NT2/D1 (cell line): Measurements from ENCODE around the gene GNA15.

Experiments used
- DNase-seq: peaks from one replicate; pipeline ENCODE4 v3.0.0-alpha.2; 2011; ENCODE audit warnings: low read depth, low spot score
- H3K27me3 ChIP-seq: 2 replicates; pipeline ENCODE4 v1.6.0; 2011; ENCODE audit warnings: mild to moderate bottlenecking; ENCODE audit not compliant: insufficient read length, insufficient read depth
- H3K36me3 ChIP-seq: 2 replicates; pipeline ENCODE4 v1.6.1; 2011; ENCODE audit warnings: mild to moderate bottlenecking, low read length, mixed read lengths; ENCODE audit not compliant: insufficient read depth, insufficient read length
- H3K4me1 ChIP-seq: 2 replicates; pipeline ENCODE4 v1.5.1; 2011; ENCODE audit not compliant: insufficient read depth, insufficient read length
- H3K4me3 ChIP-seq: 2 replicates; pipeline ENCODE4 v1.5.1; 2011; ENCODE audit warnings: low read depth; ENCODE audit not compliant: insufficient read length
- H3K9ac ChIP-seq: 2 replicates; pipeline ENCODE4 v1.6.0; 2011; ENCODE audit warnings: low read depth; ENCODE audit not compliant: insufficient read length
- H3K9me3 ChIP-seq: 2 replicates; pipeline ENCODE4 v1.5.1; 2011; ENCODE audit warnings: mild to moderate bottlenecking, low read length; ENCODE audit not compliant: insufficient read depth
- SUZ12 ChIP-seq: IDR thresholded peaks from 2 replicates; pipeline ENCODE4 v1.6.1; 2011; ENCODE audit not compliant: insufficient read length, insufficient read depth; ENCODE audit errors: extremely low read depth
- YY1 ChIP-seq: IDR thresholded peaks from 2 replicates; pipeline ENCODE4 v1.6.1; 2011; ENCODE audit not compliant: insufficient read length, insufficient read depth
- ZNF274 ChIP-seq: IDR thresholded peaks from 2 replicates; pipeline ENCODE4 v1.6.1; 2011; ENCODE audit warnings: mild to moderate bottlenecking, low read depth, low read length

The GNA15 gene

DNA sequence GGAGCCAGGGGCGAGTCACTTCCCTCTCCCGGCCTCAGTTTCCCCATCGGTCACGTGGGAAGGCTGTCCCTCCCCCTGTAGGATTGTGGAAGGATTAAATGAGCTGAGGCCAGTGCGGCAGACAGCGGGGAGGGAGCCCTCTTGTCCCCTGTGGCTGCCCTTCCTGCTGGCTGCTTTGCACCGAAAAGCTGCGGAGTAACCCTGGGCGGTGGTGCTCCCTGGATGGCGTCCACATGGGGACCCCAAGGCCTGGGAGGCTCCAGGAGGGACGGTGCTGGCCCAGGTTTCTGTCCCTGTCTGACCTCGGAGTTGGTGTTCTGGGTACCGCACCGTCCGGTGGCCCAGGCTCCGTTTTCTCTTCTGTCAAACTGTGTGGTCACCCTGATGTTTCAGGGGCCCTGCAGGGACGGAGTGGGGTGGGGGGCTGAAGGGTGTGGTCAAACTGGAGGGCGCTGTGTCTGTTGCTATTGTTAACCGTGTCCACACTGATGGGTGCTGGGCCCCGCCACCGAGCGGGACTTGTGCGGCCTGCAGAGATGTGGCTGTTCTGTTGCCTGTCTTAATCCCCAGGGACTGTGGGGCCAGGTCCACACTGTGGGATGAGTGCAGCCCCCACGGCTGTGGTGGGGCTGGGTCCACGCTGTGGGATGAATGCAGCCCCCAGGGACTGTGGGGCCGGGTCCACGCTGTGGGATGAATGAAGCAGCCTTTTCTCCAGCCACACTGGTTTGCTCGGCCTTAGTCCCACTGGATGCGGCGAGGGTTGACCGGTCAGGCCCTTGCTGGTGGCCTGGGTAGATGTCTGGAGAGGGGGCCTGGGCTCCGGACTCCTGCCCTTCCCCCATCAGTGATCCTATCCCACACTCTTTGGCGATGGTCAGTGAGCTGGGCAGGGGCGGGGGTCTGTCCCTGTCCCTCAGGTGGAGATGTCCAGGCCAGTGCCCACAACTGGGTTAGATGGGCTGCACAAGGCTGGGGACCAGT is 34.8 kb upstream of the GNA15 start:
- Histone ChIP-seq H3K36me3 (peaks cover 18% of the 10 kb centered on the region), H3K9ac (peak overlapping the region; percentile 56), H3K9me3 (no peaks in the 10 kb centered on the region), H3K4me1 (peaks cover 45% of the 10 kb centered on the region), H3K27me3 (no peaks in the 10 kb centered on the region), H3K4me3 (no peak overlapping the region)
- TF ChIP-seq SUZ12 (no peak), ZNF274 (no peak), YY1 (no peak)
- no peak for DNase-seq

DNA sequence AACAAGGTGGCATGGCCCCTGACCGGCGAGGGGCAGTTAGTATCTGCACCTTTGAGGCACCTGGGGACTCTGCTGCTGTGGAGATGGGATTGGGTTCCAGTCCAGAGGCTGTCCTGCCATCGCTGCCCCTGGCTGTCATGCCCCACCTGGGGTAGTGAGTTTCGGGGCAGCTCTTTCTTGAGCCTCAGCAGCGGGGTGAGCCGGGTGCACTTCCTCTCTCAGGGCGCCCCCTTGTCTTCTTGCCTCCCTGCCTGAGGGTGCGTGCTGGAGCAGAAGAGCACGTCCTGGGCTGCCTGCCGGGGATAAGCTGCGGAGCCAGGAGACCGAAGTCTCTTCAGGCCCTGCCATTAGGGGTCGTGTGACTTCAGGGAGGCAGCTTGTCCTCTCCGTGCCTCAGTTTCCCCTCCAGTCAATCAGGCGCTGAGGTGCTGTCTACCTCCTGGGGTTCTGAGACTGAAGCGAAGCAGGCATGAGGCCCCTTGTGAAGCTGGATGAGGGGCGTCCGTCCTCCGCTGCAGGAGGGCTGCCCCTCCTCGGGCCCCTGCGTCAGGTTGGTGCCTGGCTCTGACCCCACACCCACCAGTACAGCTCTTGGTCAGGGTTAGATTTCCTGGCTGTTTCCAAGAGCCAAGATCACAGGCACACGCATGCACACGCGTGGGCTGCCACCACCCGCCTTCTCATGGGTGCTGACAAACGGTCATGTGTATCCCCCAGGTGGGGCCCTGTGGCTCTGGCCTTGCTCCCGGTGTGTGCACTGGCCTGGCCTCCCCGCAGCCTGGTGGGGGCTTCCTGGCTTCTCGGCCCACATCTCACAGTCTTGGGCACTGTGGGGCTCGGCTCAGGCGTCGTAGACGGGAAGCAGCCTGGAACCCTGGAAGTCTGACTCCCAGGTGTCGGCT is 33.3 kb upstream of the GNA15 start:
- no peaks in the 10 kb centered on the region for H3K9me3 ChIP-seq
- H3K4me1 ChIP-seq: peaks cover 40% of the 10 kb centered on the region
- no peak overlapping the region for H3K4me3 ChIP-seq
- no peak for DNase-seq
- no peaks in the 10 kb centered on the region for H3K27me3 ChIP-seq
- H3K36me3 ChIP-seq: peaks cover 9% of the 10 kb centered on the region
- TF ChIP-seq SUZ12 (no peak), ZNF274 (no peak), YY1 (no peak)
- no peak overlapping the region for H3K9ac ChIP-seq

DNA sequence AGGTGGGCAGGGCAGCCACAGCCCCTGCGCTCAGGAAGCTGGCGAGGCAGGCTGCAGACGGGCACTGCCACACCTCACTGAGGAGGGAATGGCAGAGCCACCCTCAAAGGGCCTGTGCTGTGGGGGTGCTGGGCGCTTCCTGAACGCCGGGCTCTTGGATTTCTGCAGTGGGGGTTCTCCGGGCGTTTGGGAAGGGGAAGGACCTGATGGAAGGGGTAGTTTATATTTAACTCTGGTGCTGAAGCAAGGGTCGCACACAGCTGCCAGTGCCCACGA is 31.2 kb upstream of the GNA15 start:
- no peak for DNase-seq
- Histone ChIP-seq H3K4me1 (peaks cover 48% of the 10 kb centered on the region), H3K4me3 (no peak overlapping the region), H3K27me3 (no peaks in the 10 kb centered on the region), H3K9me3 (no peaks in the 10 kb centered on the region), H3K9ac (no peak overlapping the region), H3K36me3 (peaks cover 3% of the 10 kb centered on the region)
- no peak for TF ChIP-seq SUZ12
- TF ChIP-seq YY1: no peak
- no peak for TF ChIP-seq ZNF274

DNA sequence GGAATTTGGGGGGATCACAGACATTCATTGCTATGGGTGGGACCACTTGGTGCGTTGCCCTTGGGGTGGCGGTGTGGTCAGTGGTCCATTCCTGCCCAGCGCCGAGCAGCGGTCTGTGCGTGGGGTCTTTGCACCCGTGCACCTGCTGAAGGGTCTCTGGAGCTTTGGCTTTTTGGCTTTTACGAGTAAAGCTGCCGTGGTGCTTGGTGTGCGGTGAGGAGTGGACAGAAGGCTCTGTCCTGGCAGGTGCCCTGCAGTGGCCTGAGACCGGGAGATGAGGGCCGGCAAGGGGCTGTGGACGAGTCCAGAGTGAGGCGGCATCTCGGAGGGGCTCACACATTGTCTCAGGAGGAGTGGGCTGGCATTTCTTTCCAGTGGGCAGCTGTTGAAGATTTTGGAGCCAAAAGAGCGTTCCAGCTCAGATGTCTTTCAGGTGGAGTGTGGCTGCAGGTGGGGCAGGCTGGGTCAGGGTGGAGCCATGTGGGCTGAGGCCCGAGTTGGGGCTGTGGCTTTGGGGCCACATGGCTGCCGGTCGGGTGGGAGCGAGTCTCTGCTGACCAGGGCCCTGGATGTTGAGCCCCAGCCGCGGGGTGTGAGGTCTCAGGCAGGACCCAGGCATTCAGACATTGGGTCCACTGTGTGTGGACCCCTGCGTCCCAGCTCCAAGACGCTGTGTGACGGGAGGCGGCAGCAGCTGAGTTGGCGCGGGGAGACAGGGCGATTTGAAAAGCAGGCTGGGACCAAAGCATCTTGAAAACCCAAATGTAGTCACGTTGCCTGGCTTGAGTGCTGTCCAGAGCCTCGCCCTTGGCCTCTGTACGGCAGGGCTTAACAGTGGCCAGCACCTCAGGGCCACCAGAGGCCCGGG is 30.0 kb upstream of the GNA15 start:
- Histone ChIP-seq H3K27me3 (no peaks in the 10 kb centered on the region), H3K4me1 (peaks cover 37% of the 10 kb centered on the region), H3K36me3 (peaks cover 8% of the 10 kb centered on the region), H3K9ac (no peak overlapping the region), H3K4me3 (no peak overlapping the region), H3K9me3 (no peaks in the 10 kb centered on the region)
- no peak for DNase-seq
- no peak for TF ChIP-seq ZNF274
- TF ChIP-seq YY1: no peak
- TF ChIP-seq SUZ12: no peak

DNA sequence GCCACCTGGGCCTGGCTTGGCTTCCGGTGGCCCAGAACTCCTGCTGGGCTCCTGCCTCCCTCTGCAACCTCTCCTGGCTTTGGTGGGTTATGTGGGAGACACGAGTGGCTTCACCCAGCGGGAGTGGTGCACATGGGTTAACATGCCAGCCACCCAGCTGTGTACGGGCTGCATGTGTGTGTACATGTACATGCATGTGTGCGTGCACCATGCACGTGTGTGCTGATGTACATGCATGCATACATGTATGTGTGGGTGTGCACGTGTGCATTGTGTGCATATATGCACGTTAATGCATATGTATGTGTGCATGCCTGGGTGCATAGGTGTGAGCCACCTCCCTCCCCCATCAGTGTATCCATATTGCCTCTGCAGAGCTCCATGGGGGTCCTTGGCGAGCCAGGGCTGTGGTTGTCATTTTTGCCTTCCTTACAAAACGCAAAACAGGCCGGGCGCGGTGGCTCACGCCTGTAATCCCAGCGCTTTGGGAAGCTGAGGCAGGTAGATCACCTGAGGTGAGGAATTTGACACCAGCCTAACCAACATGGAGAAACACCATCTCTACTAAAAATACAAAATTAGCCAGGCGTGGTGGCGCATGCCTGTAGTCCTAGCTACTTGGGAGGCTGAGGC is 29.2 kb upstream of the GNA15 start:
- Histone ChIP-seq H3K4me1 (peaks cover 33% of the 10 kb centered on the region), H3K27me3 (no peaks in the 10 kb centered on the region)
- DNase-seq: no peak

DNA sequence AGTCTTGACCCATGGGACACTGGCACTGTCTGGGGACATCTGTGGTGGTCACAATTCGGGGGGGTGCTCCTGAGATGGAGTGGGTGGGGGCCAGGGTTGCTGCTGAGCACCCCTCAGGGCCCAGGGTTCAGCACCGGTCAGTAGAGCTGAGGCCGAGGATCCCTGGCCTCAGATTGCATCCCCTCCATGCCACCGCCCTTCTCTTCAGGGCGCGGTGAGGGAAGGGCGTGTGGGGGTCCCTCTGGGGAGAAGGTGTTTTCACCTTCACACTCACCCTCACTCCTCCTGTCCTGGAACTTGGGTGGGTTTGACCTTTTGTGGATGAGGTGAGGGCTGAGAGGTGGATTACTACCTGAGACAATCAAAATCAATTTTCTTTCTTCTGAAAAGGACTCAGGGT is 28.2 kb upstream of the GNA15 start:
- TF ChIP-seq SUZ12 (no peak), ZNF274 (no peak)
- Histone ChIP-seq H3K9me3 (no peaks in the 10 kb centered on the region), H3K36me3 (peaks cover 18% of the 10 kb centered on the region), H3K9ac (no peak overlapping the region), H3K4me1 (peaks cover 31% of the 10 kb centered on the region), H3K4me3 (no peak overlapping the region), H3K27me3 (no peaks in the 10 kb centered on the region)
- no peak for DNase-seq

More for the DNA sequence above, 29.2 kb upstream of the GNA15 start:
- Histone ChIP-seq H3K36me3 (peaks cover 13% of the 10 kb centered on the region), H3K9ac (no peak overlapping the region), H3K9me3 (no peaks in the 10 kb centered on the region), H3K4me3 (no peak overlapping the region)
- no peak for TF ChIP-seq SUZ12
- TF ChIP-seq YY1: no peak
- TF ChIP-seq ZNF274: no peak
